ENCODE measurements around the gene C1orf159.

- TF ChIP-seq EZH2 (IDR thresholded peaks at IDR 0.05) (no peak), POLR2AphosphoS5 (IDR thresholded peaks at IDR 0.05; ENCODE audit: borderline replicate concordance, low read depth, low read length) (no peak)
Observed at GRCh38 chr1:1041092-1041523, 74.8 kb downstream of the C1orf159 start.
